Panc1 (cell line): ENCODE measurements around the gene DNAH9. TPM values are rescaled to one million over a fixed set of nuclear protein-coding genes. Genes with fewer than 3 reads are reported as not detected.

Source experiments
- ATAC-seq: fragments of 200-7000 bp; cut with Tn5 transposase; 2 replicates; pipeline ENCODE4 v1.9.1; 2020; ENCODE audit warnings: mild to moderate bottlenecking, moderate library complexity
- BruUV-seq: library from RNA; stranded (reverse); fragments of 400-500 nt; replicated peaks from 2 replicates; lab custom pipeline; 2021; lab: Mats Ljungman, UMichigan
- CTCF ChIA-PET: fragments of 300-600 bp; sonication (Branson Sonifier 250); formaldehyde crosslinking; loops from one replicate; lab custom pipeline; 2022; ENCODE audit warnings: antibody characterized with exemption; lab: Charles Lee
- POLR2A ChIA-PET: fragments of 300-600 bp; sonication (Branson Sonifier 250); formaldehyde crosslinking; loops from one replicate; lab custom pipeline; 2022; ENCODE audit warnings: antibody characterized with exemption; lab: Charles Lee
- DNase-seq: peaks from one replicate; pipeline ENCODE4 v3.0.0-alpha.2; 2010; ENCODE audit warnings: low read depth, low spot score
- H3K27ac ChIP-seq: 2 replicates; pipeline ENCODE4 v1.5.1; 2011; ENCODE audit warnings: mild to moderate bottlenecking, low read length, inconsistent platforms
- H3K27me3 ChIP-seq: fragments of 200-500 bp; sonication (Bioruptor generic); 2 replicates; pipeline ENCODE4 v1.6.0; 2014; ENCODE audit warnings: low read length, inconsistent platforms; ENCODE audit not compliant: control insufficient read depth, insufficient read depth
- H3K36me3 ChIP-seq: fragments of 200-500 bp; sonication (Bioruptor generic); 2 replicates; pipeline ENCODE4 v1.5.1; 2014; ENCODE audit warnings: inconsistent platforms, mild to moderate bottlenecking, low read length, moderate library complexity; ENCODE audit not compliant: control insufficient read depth, insufficient read depth
- H3K4me1 ChIP-seq: 2 replicates; pipeline ENCODE4 v1.5.1; 2011; ENCODE audit warnings: inconsistent platforms, mild to moderate bottlenecking, low read length, moderate library complexity; ENCODE audit not compliant: control insufficient read depth, insufficient read depth
- H3K4me3 ChIP-seq, 2 experiments: 2 replicates each; pipeline ENCODE4 v1.5.1; 2011 to 2012; ENCODE audit warnings: low read depth in 2 of 2, low read length in 2 of 2, mild to moderate bottlenecking in 2 of 2, inconsistent platforms in 1 of 2, moderate library complexity in 1 of 2
- H3K9me3 ChIP-seq: fragments of 200-500 bp; sonication (Bioruptor generic); 2 replicates; pipeline ENCODE4 v1.5.1; 2014; ENCODE audit warnings: low read depth, mild to moderate bottlenecking, inconsistent platforms, low read length, moderate library complexity; ENCODE audit not compliant: control insufficient read depth, insufficient read depth
- POLR2AphosphoS5 ChIP-seq: IDR thresholded peaks from 2 replicates; pipeline ENCODE4 v1.6.1; 2012; ENCODE audit warnings: mild to moderate bottlenecking, low read depth, low read length, moderate library complexity
- SIN3A ChIP-seq: IDR thresholded peaks from 2 replicates; pipeline ENCODE4 v1.6.1; 2012; ENCODE audit warnings: low read depth, mild to moderate bottlenecking, low read length, moderate library complexity, borderline replicate concordance; ENCODE audit not compliant: insufficient read depth
- TCF7L2 ChIP-seq: IDR thresholded peaks from 2 replicates; pipeline ENCODE4 v1.6.1; 2011; ENCODE audit warnings: mild to moderate bottlenecking, low read depth, low read length, inconsistent platforms
- in situ Hi-C: cut with HindIII; loops from 2 replicates; pipeline ENCODE4 v1.10.0; 2016; ENCODE audit warnings: low sequenced_read_pairs, low pct_unique_long_range_greater_than_20kb
- intact Hi-C: fragments of 100-400 bp; cut with micrococcal nuclease; formaldehyde crosslinking; loops from one replicate; pipeline ENCODE4 v1.10.0; 2022; ENCODE audit not compliant: unreplicated experiment
- total RNA-seq: library from RNA; stranded (reverse); gene quantifications from one replicate; pipeline ENCODE4 v1.2.1, GENCODE V29; 2021; ENCODE audit not compliant: unreplicated experiment
- TF ChIP-seq, protein P1 (sequence below): fragments of 450-650 bp; IDR thresholded peaks from 2 replicates; pipeline ENCODE4 v1.5.1; 2017; ENCODE audit warnings: mild to moderate bottlenecking
- TF ChIP-seq, protein P2 (sequence below), 2 experiments: IDR thresholded peaks; 2 replicates each; pipeline ENCODE4 v1.6.1; 2011 to 2012; ENCODE audit warnings: low read depth in 2 of 2, control low read depth in 1 of 2, low read length in 1 of 2, mild to moderate bottlenecking in 1 of 2, moderate library complexity in 1 of 2; ENCODE audit not compliant: insufficient read depth in 1 of 2

Gene DNAH9
- total RNA-seq, 1 experiment from 2014 or later, result not detected

DNA sequence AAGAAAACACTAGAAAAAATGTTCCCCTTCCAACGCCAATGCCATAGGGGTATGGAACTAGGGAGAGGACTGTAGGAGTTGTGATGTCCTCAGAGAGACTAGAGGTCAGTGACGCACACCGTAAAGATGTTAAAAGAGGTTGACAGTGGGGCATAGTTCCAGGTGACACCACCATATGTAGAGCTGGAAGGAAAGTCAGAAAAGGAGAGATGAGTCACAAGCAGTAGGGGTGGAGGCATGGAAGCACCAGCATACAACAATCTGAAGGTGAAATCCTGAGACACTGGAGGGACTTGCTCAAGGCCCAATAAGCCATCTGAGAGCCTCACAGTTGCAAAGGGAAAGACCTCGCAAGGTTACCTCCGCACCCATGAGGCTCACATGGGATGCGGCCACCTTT lies 323.0 kb downstream of the DNAH9 start:
- DNase-seq (no peak), ATAC-seq (no peak)
- intact Hi-C loops, result no loop called here
- ChIA-PET POLR2A (no interaction called here), CTCF (no interaction called here)
- Histone ChIP-seq H3K36me3 (no peaks in the 10 kb centered on the region), H3K4me3 (no peak overlapping the region), H3K27ac (no peak overlapping the region), H3K9me3 (no peaks in the 10 kb centered on the region), H3K27me3 (no peaks in the 10 kb centered on the region; the same call in 1 of the 2 replicates), H3K4me1 (no peaks in the 10 kb centered on the region; the same call in 1 of the 2 replicates)
- in situ Hi-C loops, result no loop called here
- TF ChIP-seq, protein P1, sequence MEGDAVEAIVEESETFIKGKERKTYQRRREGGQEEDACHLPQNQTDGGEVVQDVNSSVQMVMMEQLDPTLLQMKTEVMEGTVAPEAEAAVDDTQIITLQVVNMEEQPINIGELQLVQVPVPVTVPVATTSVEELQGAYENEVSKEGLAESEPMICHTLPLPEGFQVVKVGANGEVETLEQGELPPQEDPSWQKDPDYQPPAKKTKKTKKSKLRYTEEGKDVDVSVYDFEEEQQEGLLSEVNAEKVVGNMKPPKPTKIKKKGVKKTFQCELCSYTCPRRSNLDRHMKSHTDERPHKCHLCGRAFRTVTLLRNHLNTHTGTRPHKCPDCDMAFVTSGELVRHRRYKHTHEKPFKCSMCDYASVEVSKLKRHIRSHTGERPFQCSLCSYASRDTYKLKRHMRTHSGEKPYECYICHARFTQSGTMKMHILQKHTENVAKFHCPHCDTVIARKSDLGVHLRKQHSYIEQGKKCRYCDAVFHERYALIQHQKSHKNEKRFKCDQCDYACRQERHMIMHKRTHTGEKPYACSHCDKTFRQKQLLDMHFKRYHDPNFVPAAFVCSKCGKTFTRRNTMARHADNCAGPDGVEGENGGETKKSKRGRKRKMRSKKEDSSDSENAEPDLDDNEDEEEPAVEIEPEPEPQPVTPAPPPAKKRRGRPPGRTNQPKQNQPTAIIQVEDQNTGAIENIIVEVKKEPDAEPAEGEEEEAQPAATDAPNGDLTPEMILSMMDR, result no peak
- TF ChIP-seq, protein P2, sequence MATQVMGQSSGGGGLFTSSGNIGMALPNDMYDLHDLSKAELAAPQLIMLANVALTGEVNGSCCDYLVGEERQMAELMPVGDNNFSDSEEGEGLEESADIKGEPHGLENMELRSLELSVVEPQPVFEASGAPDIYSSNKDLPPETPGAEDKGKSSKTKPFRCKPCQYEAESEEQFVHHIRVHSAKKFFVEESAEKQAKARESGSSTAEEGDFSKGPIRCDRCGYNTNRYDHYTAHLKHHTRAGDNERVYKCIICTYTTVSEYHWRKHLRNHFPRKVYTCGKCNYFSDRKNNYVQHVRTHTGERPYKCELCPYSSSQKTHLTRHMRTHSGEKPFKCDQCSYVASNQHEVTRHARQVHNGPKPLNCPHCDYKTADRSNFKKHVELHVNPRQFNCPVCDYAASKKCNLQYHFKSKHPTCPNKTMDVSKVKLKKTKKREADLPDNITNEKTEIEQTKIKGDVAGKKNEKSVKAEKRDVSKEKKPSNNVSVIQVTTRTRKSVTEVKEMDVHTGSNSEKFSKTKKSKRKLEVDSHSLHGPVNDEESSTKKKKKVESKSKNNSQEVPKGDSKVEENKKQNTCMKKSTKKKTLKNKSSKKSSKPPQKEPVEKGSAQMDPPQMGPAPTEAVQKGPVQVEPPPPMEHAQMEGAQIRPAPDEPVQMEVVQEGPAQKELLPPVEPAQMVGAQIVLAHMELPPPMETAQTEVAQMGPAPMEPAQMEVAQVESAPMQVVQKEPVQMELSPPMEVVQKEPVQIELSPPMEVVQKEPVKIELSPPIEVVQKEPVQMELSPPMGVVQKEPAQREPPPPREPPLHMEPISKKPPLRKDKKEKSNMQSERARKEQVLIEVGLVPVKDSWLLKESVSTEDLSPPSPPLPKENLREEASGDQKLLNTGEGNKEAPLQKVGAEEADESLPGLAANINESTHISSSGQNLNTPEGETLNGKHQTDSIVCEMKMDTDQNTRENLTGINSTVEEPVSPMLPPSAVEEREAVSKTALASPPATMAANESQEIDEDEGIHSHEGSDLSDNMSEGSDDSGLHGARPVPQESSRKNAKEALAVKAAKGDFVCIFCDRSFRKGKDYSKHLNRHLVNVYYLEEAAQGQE (IDR thresholded peaks at IDR 0.05; ENCODE audit: insufficient read depth in 1 of 2, low read depth in 2 of 2, low read length in 1 of 2), result no peak
- TF ChIP-seq SIN3A (no peak), POLR2AphosphoS5 (no peak), TCF7L2 (no peak)
- no TSS peak for BruUV-seq

DNA sequence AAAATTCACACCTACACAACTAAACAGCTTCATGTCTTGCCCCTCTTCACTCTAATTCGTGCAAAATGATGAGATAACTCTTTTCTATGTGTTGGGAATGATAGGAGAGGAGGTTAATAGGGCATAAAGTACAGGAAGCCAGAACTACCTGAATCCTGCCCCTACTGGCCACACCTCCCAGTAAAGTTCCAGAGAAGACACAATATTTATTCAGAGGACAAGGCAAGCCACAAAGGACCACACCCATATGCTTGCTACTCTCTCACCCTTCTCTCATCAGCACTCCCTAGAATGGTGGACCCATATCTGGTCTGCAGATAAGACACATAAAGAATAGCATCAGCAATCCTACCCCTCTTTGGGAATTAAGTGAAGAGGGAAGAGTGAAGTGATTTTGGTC lies 324.4 kb downstream of the DNAH9 start:
- no peak for ATAC-seq
- BruUV-seq, result no TSS peak
- intact Hi-C loops (no loop called here), in situ Hi-C loops (no loop called here)
- no peak for DNase-seq
- Histone ChIP-seq H3K4me1 (no peaks in the 10 kb centered on the region; the same call in 1 of the 2 replicates), H3K36me3 (no peaks in the 10 kb centered on the region), H3K27ac (no peak overlapping the region), H3K9me3 (no peaks in the 10 kb centered on the region), H3K4me3 (no peak overlapping the region), H3K27me3 (no peaks in the 10 kb centered on the region; the same call in 1 of the 2 replicates)
- ChIA-PET CTCF (no interaction called here), POLR2A (no interaction called here)
- no peak for TF ChIP-seq SIN3A
- TF ChIP-seq TCF7L2, result no peak
- TF ChIP-seq, protein P1, result no peak
- TF ChIP-seq, protein P2 (IDR thresholded peaks at IDR 0.05; ENCODE audit: insufficient read depth in 1 of 2, low read depth in 2 of 2, low read length in 1 of 2), result no peak
- TF ChIP-seq POLR2AphosphoS5, result no peak
